IMR-90 (cell line): ENCODE measurements around the gene AGTR1. TPM values are rescaled to one million over a fixed set of nuclear protein-coding genes. Genes with fewer than 3 reads are reported as not detected.

Experiments
- ATAC-seq: fragments of 200-7000 bp; cut with Tn5 transposase; 2 replicates; pipeline ENCODE4 v1.9.1; 2020; ENCODE audit warnings: low read depth, mild to moderate bottlenecking, moderate library complexity
- BruUV-seq: library from RNA; stranded (reverse); fragments of 400-500 nt; replicated peaks from 2 replicates; lab custom pipeline; 2021; lab: Mats Ljungman, UMichigan
- CTCF ChIA-PET: fragments of 300-600 bp; formaldehyde crosslinking; extraction: SDS; loops from one replicate; lab custom pipeline; 2021; ENCODE audit warnings: antibody characterized with exemption; lab: Yijun Ruan, JAX
- POLR2A ChIA-PET: fragments of 300-600 bp; sonication (Branson Sonifier 250); formaldehyde crosslinking; loops from one replicate; lab custom pipeline; 2022; ENCODE audit warnings: antibody characterized with exemption; ENCODE audit not compliant: unreplicated experiment; lab: Charles Lee
- DNase-seq: peaks from one replicate; pipeline ENCODE4 v3.0.0; 2013
- H2AFZ ChIP-seq: replicated peaks from 2 replicates; pipeline ENCODE3; 2013; ENCODE audit warnings: low read length, mild to moderate bottlenecking; ENCODE audit not compliant: poor library complexity
- H2AK5ac ChIP-seq: 2 replicates; pipeline ENCODE4 v1.6.1; 2013; ENCODE audit warnings: low read depth, low read length, inconsistent platforms
- H2AK9ac ChIP-seq: replicated peaks from 2 replicates; pipeline ENCODE3; 2013; ENCODE audit warnings: mild to moderate bottlenecking, low read depth, low read length, moderate library complexity; ENCODE audit not compliant: poor library complexity
- H2BK120ac ChIP-seq: 2 replicates; pipeline ENCODE4 v1.6.1; 2013; ENCODE audit warnings: low read depth, low read length, inconsistent platforms
- H2BK15ac ChIP-seq: 3 replicates; pipeline ENCODE4 v1.6.1; 2013; ENCODE audit warnings: low read depth, low read length, inconsistent platforms
- H2BK20ac ChIP-seq: 2 replicates; pipeline ENCODE4 v1.6.1; 2013; ENCODE audit warnings: low read depth, mild to moderate bottlenecking, inconsistent platforms, low read length, moderate library complexity
- H2BK5ac ChIP-seq: 2 replicates; pipeline ENCODE4 v1.6.1; 2013; ENCODE audit warnings: mild to moderate bottlenecking, low read depth, low read length, inconsistent platforms; ENCODE audit not compliant: poor library complexity, severe bottlenecking
- H3K14ac ChIP-seq: replicated peaks from 2 replicates; pipeline ENCODE4 v1.6.1; 2013; ENCODE audit warnings: low read depth, low read length, inconsistent platforms
- H3K18ac ChIP-seq: 2 replicates; pipeline ENCODE4 v1.6.1; 2013; ENCODE audit warnings: low read depth, low read length, control low read depth
- H3K23ac ChIP-seq: 2 replicates; pipeline ENCODE4 v1.6.1; 2013; ENCODE audit warnings: low read depth, low read length, inconsistent platforms
- H3K27ac ChIP-seq: 2 replicates; pipeline ENCODE4 v1.5.1; 2013; ENCODE audit warnings: mild to moderate bottlenecking, control low read depth, low read length; ENCODE audit not compliant: insufficient read depth
- H3K27me3 ChIP-seq: 2 replicates; pipeline ENCODE4 v1.6.1; 2013; ENCODE audit warnings: low read length; ENCODE audit not compliant: control insufficient read depth, insufficient read depth
- H3K36me3 ChIP-seq: 2 replicates; pipeline ENCODE4 v1.6.1; 2013; ENCODE audit warnings: low read length, mixed read lengths; ENCODE audit not compliant: control insufficient read depth, insufficient read depth
- H3K4ac ChIP-seq: 2 replicates; pipeline ENCODE4 v1.6.1; 2013; ENCODE audit warnings: low read depth, low read length, inconsistent platforms
- H3K4me1 ChIP-seq: 2 replicates; pipeline ENCODE4 v1.6.1; 2013; ENCODE audit warnings: low read length, mixed read lengths; ENCODE audit not compliant: control insufficient read depth, insufficient read depth
- H3K4me2 ChIP-seq: 2 replicates; pipeline ENCODE4 v1.6.1; 2013; ENCODE audit warnings: low read depth, mild to moderate bottlenecking, control low read depth, low read length, moderate library complexity
- H3K4me3 ChIP-seq: 2 replicates; pipeline ENCODE4 v1.5.1; 2013; ENCODE audit warnings: low read depth, mild to moderate bottlenecking, control low read depth, low read length, moderate library complexity; ENCODE audit not compliant: insufficient read depth
- H3K56ac ChIP-seq: 2 replicates; pipeline ENCODE4 v1.6.1; 2013; ENCODE audit warnings: low read length, inconsistent platforms; ENCODE audit not compliant: insufficient read depth; ENCODE audit errors: extremely low read depth
- H3K79me1 ChIP-seq, 2 experiments: 2 replicates each; pipeline ENCODE4 v1.6.1; 2013; ENCODE audit warnings: low read length in 2 of 2, inconsistent platforms in 1 of 2, low read depth in 1 of 2
- H3K9ac ChIP-seq: 2 replicates; pipeline ENCODE4 v1.6.1; 2013; ENCODE audit warnings: low read depth, low read length, control low read depth
- H3K9me1 ChIP-seq: 2 replicates; pipeline ENCODE4 v1.6.1; 2013; ENCODE audit warnings: low read length, inconsistent platforms; ENCODE audit not compliant: insufficient read depth
- H3K9me3 ChIP-seq: 2 replicates; pipeline ENCODE4 v1.6.1; 2013; ENCODE audit warnings: low read length; ENCODE audit not compliant: control insufficient read depth, insufficient read depth
- H4K20me1 ChIP-seq: 2 replicates; pipeline ENCODE4 v1.6.1; 2013; ENCODE audit warnings: low read length, inconsistent platforms; ENCODE audit not compliant: insufficient read depth
- H4K5ac ChIP-seq: 2 replicates; pipeline ENCODE4 v1.6.1; 2013; ENCODE audit warnings: mild to moderate bottlenecking, low read depth, low read length, control low read depth
- H4K8ac ChIP-seq, 2 experiments: 2 replicates each; pipeline ENCODE4 v1.6.1; 2013; ENCODE audit warnings: low read depth in 2 of 2, low read length in 2 of 2, control low read depth in 1 of 2, inconsistent platforms in 1 of 2
- H4K91ac ChIP-seq: 2 replicates; pipeline ENCODE4 v1.6.1; 2013; ENCODE audit warnings: low read depth, low read length, inconsistent platforms; ENCODE audit not compliant: insufficient read depth
- CHD1 ChIP-seq: IDR thresholded peaks from 2 replicates; pipeline ENCODE4 v1.6.1; 2012; ENCODE audit warnings: low read depth, low read length, improper control_type of control experiment
- ELK1 ChIP-seq: fragments of 150-350 bp; IDR thresholded peaks from 2 replicates; pipeline ENCODE4 v1.6.1; 2016; ENCODE audit warnings: low read depth, mild to moderate bottlenecking, low read length, moderate library complexity, borderline replicate concordance
- FOS ChIP-seq: fragments of 150-350 bp; IDR thresholded peaks from 2 replicates; pipeline ENCODE4 v1.6.1; 2016; ENCODE audit warnings: low read depth, low read length
- MAZ ChIP-seq: IDR thresholded peaks from 2 replicates; pipeline ENCODE4 v1.6.1; 2012; ENCODE audit warnings: low read depth, mild to moderate bottlenecking, low read length, improper control_type of control experiment, moderate library complexity, borderline replicate concordance
- SMC3 ChIP-seq: fragments of 150-350 bp; IDR thresholded peaks from 2 replicates; pipeline ENCODE4 v1.6.1; 2016; ENCODE audit warnings: low read depth, mild to moderate bottlenecking, antibody characterized with exemption, low read length, moderate library complexity
- WGBS, 2 experiments: methylation state at CpG; one replicate each; pipeline versions ENCODE4 v1.1.5 to v1.1.7; 2013; ENCODE audit warnings: missing lambda C conversion rate in 2 of 2; ENCODE audit not compliant: insufficient read length in 1 of 2; ENCODE audit errors: extremely low coverage in 2 of 2; 5-methylcytosine and 5-hydroxymethylcytosine counted together
- dilution Hi-C: fragments of 300-500 bp; cut with HindIII; formaldehyde crosslinking; loops from one replicate; pipeline ENCODE4 v1.14.3; 2018; ENCODE audit warnings: low sequenced_read_pairs; ENCODE audit not compliant: unreplicated experiment
- in situ Hi-C: fragments of 300-500 bp; cut with MboI; formaldehyde crosslinking; loops from 3 replicates; pipeline ENCODE4 v1.14.3; 2019; ENCODE audit warnings: low sequenced_read_pairs, inconsistent platforms, mixed read lengths
- intact Hi-C: fragments of 100-400 bp; cut with micrococcal nuclease; formaldehyde crosslinking; loops from 2 replicates; pipeline ENCODE4 v1.10.0; 2022
- polyA plus RNA-seq, 3 experiments: library from polyadenylated mRNA; depleted of rRNA; stranded (reverse); fragments of >200 nt; gene quantifications; 2 replicates each; pipeline ENCODE4 v1.2.3, GENCODE V29; 2012; ENCODE audit warnings: low replicate concordance in 1 of 3
- total RNA-seq: library from RNA; depleted of rRNA; stranded (reverse); fragments of >200 nt; gene quantifications from 2 replicates; pipeline ENCODE4 v1.2.3, GENCODE V29; 2012
- TF ChIP-seq, protein P1 (sequence below): conservative IDR thresholded peaks from 2 replicates; pipeline ENCODE4 v1.5.1; 2012; ENCODE audit warnings: mild to moderate bottlenecking, low read depth, low read length, improper control_type of control experiment

The AGTR1 gene
- total and polyA plus RNA-seq, 2 of the 4 experiments (the other 2 are of a cell fraction): 2.2 to 2.7 TPM

GRCh38 chr3:148707601-148708380 lies 10.1 kb downstream of the AGTR1 start:
- no peak overlapping the region for H3K4ac ChIP-seq
- POLR2A ChIA-PET: no interaction called here
- H4K91ac ChIP-seq: no peak overlapping the region
- TF ChIP-seq FOS (no peak), ELK1 (no peak), CHD1 (no peak), MAZ (no peak), SMC3 (no peak)
- TF ChIP-seq, protein P1, sequence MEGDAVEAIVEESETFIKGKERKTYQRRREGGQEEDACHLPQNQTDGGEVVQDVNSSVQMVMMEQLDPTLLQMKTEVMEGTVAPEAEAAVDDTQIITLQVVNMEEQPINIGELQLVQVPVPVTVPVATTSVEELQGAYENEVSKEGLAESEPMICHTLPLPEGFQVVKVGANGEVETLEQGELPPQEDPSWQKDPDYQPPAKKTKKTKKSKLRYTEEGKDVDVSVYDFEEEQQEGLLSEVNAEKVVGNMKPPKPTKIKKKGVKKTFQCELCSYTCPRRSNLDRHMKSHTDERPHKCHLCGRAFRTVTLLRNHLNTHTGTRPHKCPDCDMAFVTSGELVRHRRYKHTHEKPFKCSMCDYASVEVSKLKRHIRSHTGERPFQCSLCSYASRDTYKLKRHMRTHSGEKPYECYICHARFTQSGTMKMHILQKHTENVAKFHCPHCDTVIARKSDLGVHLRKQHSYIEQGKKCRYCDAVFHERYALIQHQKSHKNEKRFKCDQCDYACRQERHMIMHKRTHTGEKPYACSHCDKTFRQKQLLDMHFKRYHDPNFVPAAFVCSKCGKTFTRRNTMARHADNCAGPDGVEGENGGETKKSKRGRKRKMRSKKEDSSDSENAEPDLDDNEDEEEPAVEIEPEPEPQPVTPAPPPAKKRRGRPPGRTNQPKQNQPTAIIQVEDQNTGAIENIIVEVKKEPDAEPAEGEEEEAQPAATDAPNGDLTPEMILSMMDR: no peak
- no TSS peak for BruUV-seq
- no peak overlapping the region for H4K5ac ChIP-seq
- H4K20me1 ChIP-seq: no peaks in the 10 kb centered on the region
- intact Hi-C loops: no loop called here
- no peaks in the 10 kb centered on the region for H3K79me1 ChIP-seq
- H3K4me3 ChIP-seq: no peak overlapping the region
- no peak overlapping the region for H3K27ac ChIP-seq
- no peaks in the 10 kb centered on the region for H3K4me1 ChIP-seq
- H2AK9ac ChIP-seq: no peak overlapping the region
- H3K56ac ChIP-seq: no peak overlapping the region
- no peak overlapping the region for H2BK120ac ChIP-seq
- dilution Hi-C loops: no loop called here
- no peak overlapping the region for H2BK5ac ChIP-seq
- H3K9ac ChIP-seq: no peak overlapping the region
- H3K4me2 ChIP-seq: no peak overlapping the region
- no peak overlapping the region for H2AFZ ChIP-seq
- CTCF ChIA-PET: no interaction called here
- H3K23ac ChIP-seq: no peak overlapping the region
- no peaks in the 10 kb centered on the region for H3K27me3 ChIP-seq
- H3K18ac ChIP-seq: no peak overlapping the region
- no peaks in the 10 kb centered on the region for H3K9me1 ChIP-seq
- no peak for ATAC-seq
- no CpG with 5 or more reads among the region's 5 CpGs for WGBS, 2 experiments
- peak; percentile 25 for DNase-seq
- no peak overlapping the region for H4K8ac ChIP-seq
- no peaks in the 10 kb centered on the region for H3K36me3 ChIP-seq
- H3K14ac ChIP-seq: no peak overlapping the region
- H2BK15ac ChIP-seq: no peak overlapping the region
- no peak overlapping the region for H2BK20ac ChIP-seq
- no peaks in the 10 kb centered on the region for H3K9me3 ChIP-seq
- in situ Hi-C loops: no loop called here
- no peak overlapping the region for H2AK5ac ChIP-seq
